ENCODE data around the gene ZBTB5.

Gene ZBTB5

GRCh38 chr9:37423508-37423907 lies 41.7 kb downstream of the ZBTB5 start:
- DNase-seq: no peak

DNA sequence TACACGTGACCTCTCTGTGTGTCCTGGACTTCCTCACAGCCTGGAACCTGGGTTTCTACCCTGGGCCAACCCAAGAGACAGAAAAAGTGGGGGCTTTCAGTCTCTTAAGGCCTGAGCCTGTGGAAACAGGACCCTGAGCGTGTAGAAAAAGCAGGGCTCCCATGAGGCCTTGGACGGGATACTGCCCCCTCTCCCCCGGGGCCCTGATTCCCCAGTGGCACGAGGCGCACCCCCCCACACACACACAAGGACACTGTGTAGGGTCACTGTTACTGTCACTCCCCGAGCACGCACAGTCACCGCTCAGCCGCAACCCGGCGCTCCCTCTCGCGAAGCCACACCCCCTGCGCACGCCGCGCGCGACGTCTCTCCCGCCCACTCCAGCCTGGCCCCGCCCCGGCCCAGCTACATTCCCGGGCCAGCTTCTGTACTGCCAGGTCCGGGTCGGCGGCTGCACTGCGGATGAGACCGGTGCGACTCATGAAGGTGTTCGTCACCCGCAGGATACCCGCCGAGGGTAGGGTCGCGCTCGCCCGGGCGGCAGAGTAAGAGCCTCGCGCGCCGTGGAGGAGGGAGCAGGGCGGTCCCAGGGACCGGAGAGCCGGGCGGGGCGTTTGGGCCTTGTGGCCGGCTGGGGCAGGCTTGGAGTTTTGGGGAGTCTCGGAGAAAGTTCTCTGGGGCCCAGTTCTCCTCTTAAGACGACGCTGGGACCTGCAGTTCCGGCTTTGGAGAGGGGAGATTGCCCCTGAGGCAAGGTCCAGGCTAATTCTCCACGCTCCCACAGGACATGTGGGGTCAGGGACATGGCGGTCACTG lies 42.8 kb downstream of the ZBTB5 start, which contains the start of gene GRHPR:
GRHPR (plus strand) TSS at position 408 of the 816 bp plus-strand sequence; CDS start at position 463, 55 bp downstream.
- DNase-seq: peak; percentile 87

- DNase-seq: no peak
Observed at GRCh38 chr9:37421914-37422288, 43.3 kb downstream of the ZBTB5 start.

DNA sequence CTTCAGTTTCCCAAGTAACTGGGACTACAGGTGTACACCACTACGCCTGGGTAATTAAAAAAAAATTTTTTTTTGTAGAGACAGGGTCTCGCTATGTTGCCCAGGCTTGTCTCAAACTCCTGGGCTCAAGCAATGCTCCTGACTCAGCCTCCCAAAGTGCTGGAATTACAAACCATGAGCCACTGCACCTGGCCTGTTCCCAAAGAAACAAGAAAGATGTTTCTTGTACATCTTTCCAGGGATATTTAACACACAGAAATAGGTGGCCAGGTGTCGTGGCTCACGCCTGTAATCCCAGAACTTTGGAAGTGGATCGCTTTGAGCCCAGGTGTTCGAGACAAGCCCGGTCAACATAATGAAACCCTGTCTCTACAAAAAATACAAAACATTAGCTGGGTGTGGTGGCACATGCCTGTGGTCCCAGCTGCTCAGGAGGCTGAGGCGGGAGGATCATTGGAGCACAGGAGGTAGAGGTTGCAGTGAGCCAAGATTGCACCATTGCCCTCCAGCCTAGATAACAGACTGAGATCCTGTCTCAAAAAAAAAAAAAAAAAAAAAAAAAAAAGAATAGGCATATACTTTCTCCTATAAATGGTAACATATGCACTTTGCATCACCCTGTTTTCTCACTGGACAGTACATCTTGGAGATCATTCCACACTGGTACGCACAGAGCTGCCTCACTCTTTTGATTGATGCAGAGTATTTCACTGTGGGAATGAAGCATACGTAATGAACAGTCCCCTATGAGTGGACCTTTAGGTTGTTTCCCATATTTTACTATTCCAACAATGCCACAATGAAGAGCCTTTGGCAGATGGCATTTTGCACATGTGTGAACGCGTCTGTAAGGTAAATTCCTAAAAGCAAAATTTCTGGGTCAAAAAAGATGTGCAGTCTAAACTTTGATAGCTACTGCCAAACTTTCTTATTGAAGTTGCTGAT lies 44.7 kb downstream of the ZBTB5 start:
- DNase-seq: no peak

- DNase-seq: no peak
Observed at GRCh38 chr9:37419204-37419603, 46.0 kb downstream of the ZBTB5 start.

DNA sequence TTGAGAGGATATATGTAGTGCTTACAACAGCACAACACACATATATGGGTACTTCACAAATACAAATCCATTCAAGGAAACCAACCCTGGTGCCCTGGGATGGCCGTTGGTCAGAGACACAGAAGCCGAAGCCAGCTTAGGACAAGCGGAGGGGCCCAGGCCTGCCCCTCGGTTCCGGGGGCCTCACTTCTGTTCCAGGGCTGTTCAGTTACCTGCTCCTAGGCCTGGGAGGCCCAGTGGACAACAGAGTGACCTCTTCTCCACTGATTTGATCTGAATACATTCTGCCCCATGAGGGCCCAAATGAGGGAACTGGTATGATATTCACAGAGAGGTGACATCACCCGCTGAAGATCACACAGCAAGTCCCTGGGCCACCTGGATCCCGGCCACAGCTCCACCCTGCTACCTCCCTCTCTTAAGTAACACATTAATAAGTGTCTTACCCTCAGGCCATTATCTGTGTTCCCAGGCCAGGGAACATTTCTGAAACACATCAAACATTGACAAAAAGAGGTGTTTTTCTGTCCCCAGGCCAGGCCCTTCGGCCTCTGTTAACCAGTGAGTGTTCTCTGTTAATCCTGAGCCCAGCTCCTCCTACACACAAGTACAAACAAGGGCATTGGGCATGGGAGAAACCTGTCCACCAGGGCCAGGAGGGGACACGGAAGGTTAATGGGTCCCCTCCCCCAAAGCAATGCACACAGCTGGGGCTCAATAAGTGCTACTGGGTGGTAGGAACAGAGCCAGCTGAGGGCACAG lies 47.2 kb downstream of the ZBTB5 start:
- no peak for DNase-seq

DNA sequence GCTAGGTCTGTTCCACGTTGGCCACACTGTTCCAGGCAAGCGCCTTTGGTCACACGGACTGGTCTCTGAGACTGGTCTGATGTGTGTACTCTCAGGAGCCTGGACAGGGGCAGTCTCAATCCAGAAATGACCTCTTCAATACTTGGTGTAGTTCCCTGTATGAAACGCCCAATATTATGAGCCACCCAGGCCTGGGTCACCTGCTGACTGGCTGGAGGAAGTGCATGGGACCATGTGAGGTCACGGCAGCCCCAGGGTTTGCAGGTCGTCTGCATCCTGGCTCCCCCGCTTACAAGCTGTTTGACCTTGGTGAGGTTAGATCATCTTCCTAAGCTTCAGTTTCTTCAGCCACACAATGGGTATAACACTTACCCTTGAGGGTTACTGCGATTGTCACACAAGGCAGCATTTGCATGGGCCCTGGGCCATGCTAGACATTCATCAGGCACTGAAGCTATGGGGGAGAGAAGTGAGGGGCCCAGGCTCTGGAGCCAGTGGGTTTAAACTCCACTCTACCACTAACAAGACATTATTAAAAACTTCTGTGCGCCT lies 47.9 kb downstream of the ZBTB5 start:
- DNase-seq: no peak

GRCh38 chr9:37415011-37415719 lies 50.1 kb downstream of the ZBTB5 start:
- peak; percentile 87 for DNase-seq

DNA sequence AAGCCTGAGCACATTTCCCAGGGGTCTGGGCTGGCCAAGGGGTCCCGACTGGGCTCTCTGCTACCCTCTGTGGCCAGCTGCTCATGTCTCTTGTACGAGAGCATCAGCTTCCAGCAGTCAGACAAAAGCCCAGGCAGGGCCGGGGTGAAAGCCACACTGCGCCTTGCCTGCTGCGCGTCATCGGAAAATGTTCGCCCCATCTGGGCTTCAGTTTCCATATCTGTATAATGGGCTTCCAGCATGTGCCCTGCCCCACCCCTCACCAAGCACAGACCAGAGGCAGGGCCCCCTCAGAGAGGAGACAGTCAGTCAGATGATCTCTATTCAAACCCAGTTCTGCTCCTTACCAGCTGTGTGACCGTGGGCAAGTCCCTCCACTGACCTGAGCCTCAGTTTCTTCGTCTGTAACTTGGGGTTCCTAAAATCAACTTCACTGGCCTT lies 50.7 kb downstream of the ZBTB5 start:
- DNase-seq: no peak

DNA sequence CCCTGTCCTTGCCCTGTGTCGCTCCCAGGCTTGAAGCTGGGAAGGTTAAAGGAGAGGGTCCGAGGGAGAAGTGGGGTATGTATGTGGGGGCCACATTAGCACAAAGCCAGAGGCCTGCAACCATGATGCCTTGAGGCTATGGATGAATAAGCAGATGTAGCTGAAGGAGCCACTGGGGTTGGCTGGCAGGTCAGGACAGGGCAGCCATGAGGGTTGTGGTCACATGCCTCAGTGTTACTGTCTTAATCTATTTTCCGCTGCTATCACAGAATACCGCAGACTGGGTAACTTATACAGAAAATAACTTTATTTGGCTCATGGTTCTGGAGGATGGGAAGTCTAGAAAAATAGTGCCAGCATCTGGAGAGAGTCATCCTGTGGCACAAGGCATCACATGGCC lies 51.9 kb downstream of the ZBTB5 start:
- peak; percentile 12 for DNase-seq

DNA sequence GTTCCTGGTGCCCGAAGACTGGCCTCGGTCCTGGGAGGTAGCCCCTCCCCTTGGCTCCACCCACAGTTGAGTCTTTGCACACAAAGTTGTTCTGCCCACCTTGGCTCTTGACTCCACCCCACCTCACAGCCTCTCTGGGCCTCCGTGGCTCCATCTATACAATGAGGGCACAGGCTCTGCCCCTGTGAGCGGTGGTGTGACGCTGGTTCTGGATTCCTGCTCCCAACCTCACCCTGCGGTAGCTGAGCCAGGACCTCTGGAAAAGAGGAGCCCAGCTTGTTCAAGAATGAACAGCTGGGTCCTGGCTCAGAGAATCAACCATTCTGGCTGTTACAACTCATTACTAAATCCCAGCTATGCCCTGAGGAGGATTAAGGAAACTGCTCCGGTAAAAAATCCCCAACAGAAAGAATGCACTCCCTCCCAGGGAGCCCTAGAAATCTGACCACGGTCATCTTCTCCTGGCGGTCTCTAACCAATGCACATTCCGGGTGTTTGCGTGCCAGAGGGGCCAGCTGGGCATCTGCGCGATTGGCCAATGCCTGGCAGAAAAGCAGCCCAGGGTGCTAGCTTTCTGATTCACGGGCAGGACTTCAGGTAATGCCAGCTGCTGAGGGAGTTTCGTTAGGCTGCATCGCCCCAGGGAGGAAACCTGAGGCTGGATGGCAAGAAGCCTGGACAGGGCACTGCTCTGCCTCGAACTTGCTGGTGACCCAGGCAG lies 52.7 kb downstream of the ZBTB5 start:
- DNase-seq: no peak

- no peak for DNase-seq
Observed at GRCh38 chr9:37410969-37411785, 54.1 kb downstream of the ZBTB5 start.

DNA sequence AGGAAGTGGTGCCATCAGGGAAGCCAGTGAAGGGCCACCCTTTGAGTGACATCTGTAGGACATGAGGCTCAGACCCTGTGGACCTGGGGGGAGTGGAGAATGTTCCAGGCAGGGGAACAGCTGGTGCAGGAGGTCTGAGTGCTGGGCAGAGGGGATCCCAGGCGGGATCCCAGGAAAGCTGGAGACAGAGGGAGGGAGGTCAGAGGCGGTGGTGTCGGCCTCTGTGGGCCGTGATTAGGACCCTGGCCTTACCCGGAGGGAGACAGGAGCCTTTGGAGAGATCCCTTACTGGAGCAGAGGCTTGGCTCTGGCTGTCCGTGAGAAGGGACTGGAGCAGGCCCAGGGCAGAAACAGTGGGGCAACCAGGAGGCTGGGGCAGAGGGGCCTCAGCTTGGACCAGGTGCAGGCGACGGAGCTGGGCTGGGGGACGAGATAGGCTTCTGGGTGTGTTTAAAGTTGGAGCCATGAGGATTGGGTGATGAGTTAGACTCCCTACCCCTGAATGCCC lies 54.8 kb downstream of the ZBTB5 start:
- DNase-seq: no peak

DNA sequence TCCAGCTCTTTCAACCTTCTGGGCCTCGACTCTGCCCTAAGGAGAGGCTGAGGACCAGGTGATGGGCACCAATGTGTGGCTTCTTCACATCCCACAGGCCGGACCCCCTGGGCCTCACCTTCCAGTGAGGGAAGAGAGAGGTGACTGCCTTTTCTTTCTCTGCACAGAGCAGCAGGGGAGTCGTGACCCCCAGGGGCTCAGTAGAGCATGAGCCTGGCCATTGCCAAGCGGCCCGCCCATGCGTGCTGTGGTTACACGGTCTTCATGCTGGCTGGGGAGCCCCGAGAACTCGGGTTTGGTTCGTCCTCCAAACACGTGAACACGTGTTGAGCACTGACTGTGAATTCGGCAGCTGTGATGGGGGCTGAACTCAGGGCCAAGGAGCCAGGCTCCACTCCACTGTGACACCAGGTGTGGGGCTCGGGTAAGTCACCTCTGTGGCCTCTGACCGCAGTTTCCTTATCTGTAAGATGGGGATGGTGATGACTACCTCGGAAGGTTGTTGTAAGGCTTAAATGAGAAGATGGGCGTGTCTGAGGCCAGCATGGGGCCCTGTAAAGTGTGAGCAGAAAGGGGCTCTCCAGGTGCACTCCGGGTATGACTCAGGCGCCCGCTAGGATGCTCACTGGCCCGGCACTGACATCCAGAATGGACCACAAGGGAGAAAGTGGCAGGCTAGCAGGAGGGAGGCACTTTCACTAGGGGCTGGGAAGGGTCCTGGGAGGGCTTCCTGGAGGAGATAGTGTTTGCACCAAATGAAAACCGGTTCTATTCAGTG lies 56.1 kb downstream of the ZBTB5 start:
- no peak for DNase-seq

DNA sequence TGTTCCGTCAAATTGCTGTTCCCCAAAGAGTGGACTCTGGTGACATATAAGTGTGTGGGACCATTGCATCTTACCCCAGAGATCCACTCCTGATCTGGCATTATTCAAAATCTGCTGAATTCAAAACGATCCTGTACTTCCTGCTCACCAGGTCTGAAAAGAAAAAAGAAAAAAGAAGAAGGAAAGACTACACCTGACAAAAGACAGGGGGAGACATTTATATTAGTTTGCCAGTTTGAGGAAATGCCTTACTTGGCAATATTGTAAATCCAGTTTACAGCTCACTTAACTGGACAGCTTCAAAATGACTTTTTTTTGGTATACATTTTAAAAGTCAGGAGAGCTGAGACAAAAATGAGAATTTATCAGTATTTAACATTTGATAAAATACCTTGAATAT lies 57.8 kb downstream of the ZBTB5 start:
- DNase-seq: peak; percentile 17

DNA sequence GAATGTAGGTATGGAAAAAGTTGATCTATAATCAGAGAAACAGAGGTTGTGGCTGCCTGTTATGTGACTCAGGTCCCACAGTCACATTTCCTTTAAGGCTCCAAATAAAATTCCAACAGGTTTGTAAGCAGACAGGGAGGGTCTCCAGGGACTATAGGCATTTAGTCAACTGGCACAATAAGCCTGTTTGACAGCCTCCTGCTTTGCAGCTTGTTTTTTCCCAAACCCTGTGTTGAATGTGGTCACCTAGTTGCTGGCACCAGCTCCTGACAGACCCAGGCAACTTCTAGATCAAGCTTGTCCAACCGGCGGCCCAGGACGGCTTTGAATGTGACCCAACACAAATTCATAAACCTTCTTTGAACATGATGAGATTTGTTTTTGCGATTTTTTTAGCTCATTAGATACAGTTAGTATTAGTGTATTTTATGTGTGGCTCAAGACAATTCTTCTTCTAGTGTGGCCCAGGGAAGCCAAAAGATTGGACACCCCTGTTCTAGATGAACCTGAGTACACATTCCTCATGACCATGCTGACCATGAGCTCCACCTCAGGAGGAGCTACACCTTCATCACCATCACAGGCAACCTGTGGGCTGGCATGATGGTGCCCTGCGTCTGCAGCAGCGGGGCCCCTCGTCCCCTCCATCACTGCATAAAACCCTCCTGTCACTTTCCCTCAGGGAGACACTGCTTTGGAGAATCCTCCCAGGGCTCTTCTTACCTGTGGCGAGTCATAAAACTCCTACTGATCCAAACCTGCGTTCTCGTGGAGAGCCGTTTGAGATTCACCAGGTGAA lies 58.4 kb downstream of the ZBTB5 start:
- DNase-seq: no peak

DNA sequence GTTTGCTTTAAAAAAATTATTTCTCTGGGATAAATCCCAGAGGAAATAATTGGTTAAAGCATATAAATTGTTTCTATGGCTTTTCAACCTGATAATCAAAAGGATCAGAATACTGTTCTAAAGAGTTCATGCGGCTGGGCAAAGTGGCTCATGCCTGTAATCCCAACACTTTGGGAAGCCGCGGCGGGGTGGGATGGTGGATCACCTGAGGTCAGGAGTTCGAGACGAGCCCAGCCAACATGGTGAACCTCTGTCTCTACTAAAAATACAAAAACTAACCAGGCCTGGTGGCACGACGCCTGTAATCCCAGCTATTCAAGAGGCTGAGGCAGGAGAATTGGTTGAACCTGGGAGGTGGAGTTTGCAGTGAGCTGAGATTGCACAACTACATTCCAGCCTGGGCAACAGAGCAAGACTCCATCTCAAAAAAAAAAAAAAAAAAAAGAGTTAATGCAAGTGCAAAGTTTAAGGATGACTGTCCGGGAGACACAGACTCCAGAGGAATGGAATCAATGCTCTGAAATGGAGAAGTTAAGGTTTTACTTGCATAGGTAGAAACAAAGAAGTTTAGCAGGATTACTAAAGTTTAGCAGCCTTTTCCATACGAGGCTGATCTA lies 59.4 kb downstream of the ZBTB5 start:
- DNase-seq: no peak

DNA sequence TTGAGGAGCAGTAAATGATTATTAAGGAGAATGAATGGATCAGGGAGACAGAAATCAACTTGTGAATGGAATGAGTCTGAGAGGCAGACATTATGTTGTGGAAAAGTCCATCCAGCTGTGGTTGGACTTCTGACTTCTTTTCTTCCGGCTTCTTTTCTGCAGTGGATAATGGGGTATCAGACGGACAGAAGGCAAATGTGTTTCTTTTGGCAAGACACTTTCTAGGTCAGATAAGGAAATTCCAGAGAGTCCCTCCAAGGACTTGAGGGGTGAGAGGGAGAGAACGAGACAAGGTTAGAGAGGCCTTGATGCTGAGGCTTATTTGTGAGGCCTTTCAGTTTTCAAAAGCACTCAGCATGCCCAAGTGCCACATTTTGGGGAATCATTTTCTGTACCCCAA lies 59.9 kb downstream of the ZBTB5 start:
- no peak for DNase-seq
